ENCODE measurements around the gene RBM4.

RBM4 gene

DNA sequence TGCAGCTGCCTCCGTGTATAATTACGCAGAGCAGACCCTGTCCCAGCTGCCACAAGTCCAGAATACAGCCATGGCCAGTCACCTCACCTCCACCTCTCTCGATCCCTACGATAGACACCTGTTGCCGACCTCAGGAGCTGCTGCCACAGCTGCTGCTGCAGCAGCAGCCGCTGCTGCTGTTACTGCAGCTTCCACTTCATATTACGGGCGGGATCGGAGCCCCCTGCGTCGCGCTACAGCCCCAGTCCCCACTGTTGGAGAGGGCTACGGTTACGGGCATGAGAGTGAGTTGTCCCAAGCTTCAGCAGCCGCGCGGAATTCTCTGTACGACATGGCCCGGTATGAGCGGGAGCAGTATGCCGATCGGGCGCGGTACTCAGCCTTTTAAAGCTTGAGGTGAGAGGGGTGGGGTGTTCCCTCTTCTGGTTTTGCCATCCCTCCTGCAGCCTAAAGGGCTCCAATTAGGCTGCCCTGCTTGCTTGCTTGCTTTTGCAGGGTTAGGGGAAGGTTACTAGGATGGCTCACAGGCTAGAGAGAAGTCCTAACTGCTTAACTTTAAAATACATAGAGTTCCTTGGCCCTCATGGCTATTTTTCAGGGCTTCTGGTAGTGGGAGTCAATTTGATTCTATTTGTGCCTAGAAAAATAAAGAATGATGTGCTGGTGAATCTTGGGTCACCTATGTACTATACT, 5.4 kb downstream of the RBM4 start:
- DNase-seq (ENCODE audit: low read depth in 1 of 2, low spot score in 1 of 2): no peak
- in situ Hi-C loops (cut with HindIII; ENCODE audit: low pct_unique_long_range_greater_than_20kb, low sequenced_read_pairs): no loop called here
- TF ChIP-seq JUND (IDR thresholded peaks at IDR 0.05; ENCODE audit: low read depth): no peak

DNA sequence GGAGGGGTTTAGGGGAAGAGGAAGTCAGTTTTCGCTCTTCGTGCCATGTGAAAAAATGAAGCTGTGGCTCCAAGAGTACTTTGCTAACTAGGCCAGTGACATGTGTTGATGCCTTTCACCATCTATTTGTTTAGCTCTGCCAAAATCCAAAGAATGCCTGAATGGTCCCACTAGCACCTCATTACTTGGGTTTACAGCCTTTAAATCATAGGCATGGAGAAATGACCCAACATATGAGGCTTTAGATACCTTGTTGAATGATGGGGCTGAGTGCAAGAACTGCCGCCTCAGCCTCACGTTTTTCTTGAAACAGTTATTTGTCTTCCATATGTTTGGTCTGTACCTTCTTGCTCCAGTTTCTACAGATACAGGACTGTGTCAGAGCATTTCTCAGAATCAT, 8.3 kb downstream of the RBM4 start:
- no peak for TF ChIP-seq JUND (IDR thresholded peaks at IDR 0.05; ENCODE audit: low read depth)
- in situ Hi-C loops (cut with HindIII; ENCODE audit: low pct_unique_long_range_greater_than_20kb, low sequenced_read_pairs): no loop called here
- DNase-seq (ENCODE audit: low read depth in 1 of 2, low spot score in 1 of 2): no peak

- in situ Hi-C loops (cut with HindIII; ENCODE audit: low pct_unique_long_range_greater_than_20kb, low sequenced_read_pairs): no loop called here
- no peak for TF ChIP-seq JUND (IDR thresholded peaks at IDR 0.05; ENCODE audit: low read depth)
- no peak for DNase-seq (ENCODE audit: low read depth in 1 of 2, low spot score in 1 of 2)
These were observed 11.4 kb downstream of the RBM4 start for GRCh38 chr11:66649903-66650302.

DNA sequence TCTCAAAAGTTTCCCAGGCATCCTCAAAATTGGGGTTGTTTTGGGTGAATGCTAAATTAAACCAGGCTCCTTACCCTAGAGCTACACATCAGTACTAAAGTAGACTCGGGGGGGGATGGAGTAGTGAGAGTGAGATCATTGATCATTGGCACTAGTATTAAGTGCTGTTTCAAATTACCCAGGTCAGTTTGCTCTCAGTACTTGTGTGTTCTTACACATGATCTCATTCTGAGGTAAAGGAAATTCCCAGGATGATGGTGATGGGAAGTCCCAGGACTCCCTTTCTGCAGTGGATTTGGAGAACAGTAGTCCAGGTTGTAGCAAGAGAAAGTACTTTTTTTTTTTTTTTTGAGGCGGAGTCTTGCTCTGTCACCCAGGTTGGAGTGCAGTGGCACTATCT, 12.5 kb downstream of the RBM4 start:
- in situ Hi-C loops (cut with HindIII; ENCODE audit: low pct_unique_long_range_greater_than_20kb, low sequenced_read_pairs): no loop called here
- no peak for TF ChIP-seq JUND (IDR thresholded peaks at IDR 0.05; ENCODE audit: low read depth)
- DNase-seq (ENCODE audit: low read depth in 1 of 2, low spot score in 1 of 2): peak in 1 of 2 experiments; percentile 31

DNA sequence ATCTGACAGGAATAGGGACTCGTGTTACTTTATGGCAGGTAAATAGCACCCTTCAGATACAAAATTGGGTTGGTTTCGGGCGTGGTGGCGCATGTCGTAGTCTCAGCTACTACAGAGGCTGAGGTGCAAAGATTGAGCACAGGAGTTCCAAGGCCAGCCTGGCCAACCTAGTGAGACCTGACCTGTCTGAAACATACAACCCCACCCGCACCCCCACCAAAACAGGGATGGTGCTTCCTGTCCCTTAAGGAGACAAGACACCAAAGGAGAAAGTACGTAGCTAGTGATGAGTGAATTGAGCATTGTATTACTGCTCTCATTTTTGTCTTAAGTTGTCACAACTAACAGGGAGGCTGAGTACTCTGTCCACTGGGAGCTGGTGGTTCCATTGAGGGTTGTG, 14.1 kb downstream of the RBM4 start:
- DNase-seq (ENCODE audit: low read depth in 1 of 2, low spot score in 1 of 2): no peak
- in situ Hi-C loops (cut with HindIII; ENCODE audit: low pct_unique_long_range_greater_than_20kb, low sequenced_read_pairs): no loop called here
- TF ChIP-seq JUND (IDR thresholded peaks at IDR 0.05; ENCODE audit: low read depth): no peak

GRCh38 chr11:66653123-66653522, 14.6 kb downstream of the RBM4 start:
- DNase-seq (ENCODE audit: low read depth in 1 of 2, low spot score in 1 of 2): no peak
- in situ Hi-C loops (cut with HindIII; ENCODE audit: low pct_unique_long_range_greater_than_20kb, low sequenced_read_pairs): no loop called here
- TF ChIP-seq JUND (IDR thresholded peaks at IDR 0.05; ENCODE audit: low read depth): no peak

DNA sequence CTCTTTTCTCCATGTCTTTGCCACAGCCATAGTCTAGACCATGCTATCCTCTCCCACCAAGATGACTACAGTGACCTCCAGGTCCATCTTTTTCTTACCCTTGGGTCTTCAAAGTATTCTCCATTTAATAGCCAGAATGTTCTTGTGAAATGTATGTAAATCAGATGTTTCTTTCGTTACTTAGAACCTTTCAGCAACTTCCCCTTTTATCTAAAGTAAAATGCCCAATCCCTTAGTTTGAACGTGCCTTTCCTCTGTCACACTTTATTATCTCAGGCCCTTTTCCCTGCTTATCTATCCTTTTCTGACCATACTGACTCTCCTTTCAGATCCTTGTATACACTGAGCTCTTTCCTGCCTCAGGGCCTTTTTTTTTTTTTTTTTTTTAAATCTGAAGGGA, 21.3 kb downstream of the RBM4 start:
- no peak for DNase-seq (ENCODE audit: low read depth in 1 of 2, low spot score in 1 of 2)
- in situ Hi-C loops (cut with HindIII; ENCODE audit: low pct_unique_long_range_greater_than_20kb, low sequenced_read_pairs): no loop called here
- no peak for TF ChIP-seq JUND (IDR thresholded peaks at IDR 0.05; ENCODE audit: low read depth)

- in situ Hi-C loops (cut with HindIII; ENCODE audit: low pct_unique_long_range_greater_than_20kb, low sequenced_read_pairs): no loop called here
- TF ChIP-seq JUND (IDR thresholded peaks at IDR 0.05; ENCODE audit: low read depth): no peak
These were observed 25.3 kb downstream of the RBM4 start for GRCh38 chr11:66663741-66664296.

GRCh38 chr11:66665369-66665768, 26.9 kb downstream of the RBM4 start:
- TF ChIP-seq JUND (IDR thresholded peaks at IDR 0.05; ENCODE audit: low read depth): no peak
- in situ Hi-C loops (cut with HindIII; ENCODE audit: low pct_unique_long_range_greater_than_20kb, low sequenced_read_pairs): no loop called here
- DNase-seq (ENCODE audit: low read depth in 1 of 2, low spot score in 1 of 2): no peak

More at GRCh38 chr11:66663741-66664296, 25.3 kb downstream of the RBM4 start:
- DNase-seq (ENCODE audit: low read depth in 1 of 2, low spot score in 1 of 2): no peak

DNA sequence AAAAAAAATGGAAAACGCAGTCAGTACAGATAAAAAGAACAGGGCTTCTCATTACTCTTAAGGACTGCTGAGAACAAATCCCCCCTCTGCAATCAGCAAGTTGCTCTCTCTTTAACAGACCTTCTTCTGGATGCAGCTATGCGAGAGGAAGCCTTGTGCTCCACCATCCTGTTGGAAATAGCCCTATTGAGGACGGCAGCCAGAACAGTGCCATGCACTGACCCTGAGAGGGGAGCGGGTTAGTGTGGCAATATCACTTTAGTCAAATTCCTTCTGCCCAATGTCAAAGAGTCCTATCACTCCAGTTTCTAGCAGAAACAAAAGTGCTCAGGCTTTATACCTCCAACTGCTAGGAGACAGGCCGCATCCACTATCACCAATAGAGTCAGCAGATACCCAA, 32.3 kb downstream of the RBM4 start:
- no peak for TF ChIP-seq JUND (IDR thresholded peaks at IDR 0.05; ENCODE audit: low read depth)
- in situ Hi-C loops (cut with HindIII; ENCODE audit: low pct_unique_long_range_greater_than_20kb, low sequenced_read_pairs): no loop called here

GRCh38 chr11:66674964-66675602, 36.6 kb downstream of the RBM4 start:
- no peak for DNase-seq (ENCODE audit: low read depth in 1 of 2, low spot score in 1 of 2)
- no peak for TF ChIP-seq JUND (IDR thresholded peaks at IDR 0.05; ENCODE audit: low read depth)
- in situ Hi-C loops (cut with HindIII; ENCODE audit: low pct_unique_long_range_greater_than_20kb, low sequenced_read_pairs): no loop called here

More for the DNA sequence above, 32.3 kb downstream of the RBM4 start:
- DNase-seq (ENCODE audit: low read depth in 1 of 2, low spot score in 1 of 2): no peak

GRCh38 chr11:66676282-66676919, 37.9 kb downstream of the RBM4 start:
- no peak for DNase-seq (ENCODE audit: low read depth in 1 of 2, low spot score in 1 of 2)
- no peak for TF ChIP-seq JUND (IDR thresholded peaks at IDR 0.05; ENCODE audit: low read depth)
- in situ Hi-C loops (cut with HindIII; ENCODE audit: low pct_unique_long_range_greater_than_20kb, low sequenced_read_pairs): no loop called here

All from T47D (cell line).